ENCODE measurements around the gene SPHK1.

Gene SPHK1

GRCh38 chr17:76434870-76435269, 50.5 kb downstream of the SPHK1 start:
- no peak for DNase-seq

DNA sequence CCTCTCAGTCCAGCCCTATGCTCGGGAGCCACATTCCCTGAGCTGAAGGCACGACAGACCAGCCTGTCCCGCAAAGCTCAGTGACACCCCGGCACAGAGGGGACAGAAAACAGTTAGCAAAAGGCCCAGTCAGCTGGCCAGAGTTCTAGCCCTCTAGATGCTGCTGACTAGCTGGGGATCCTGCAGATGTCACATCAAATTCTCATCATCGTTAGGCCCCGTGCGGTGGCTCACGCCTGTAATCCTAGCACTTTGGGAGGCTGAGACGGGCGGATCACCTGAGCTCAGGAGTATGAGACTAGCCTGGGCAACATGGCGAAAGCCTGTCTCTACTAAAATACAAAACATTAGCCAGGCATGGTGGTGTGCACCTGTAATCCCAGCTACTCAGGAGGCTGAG, 51.3 kb downstream of the SPHK1 start:
- no peak for DNase-seq

Data from stimulated activated CD4-positive, alpha-beta T cell treated with anti-CD3 and anti-CD28 coated beads, Interleukin-1b, Interleukin-23, amount 100 ng/mL, for 48 hours (primary cell).